ACC112 (cell line): Measurements from ENCODE around the gene IRX5.

ENCODE experiments used
- H2AFZ ChIP-seq: fragments of 200-600 bp; sonication (generic); one replicate; pipeline ENCODE4 v1.6.0; 2017; ENCODE audit warnings: antibody characterized with exemption, low read length; ENCODE audit not compliant: unreplicated experiment
- H3K27ac ChIP-seq: fragments of 200-600 bp; sonication (generic); 2 replicates; pipeline ENCODE4 v1.5.1; 2014; ENCODE audit warnings: low read depth, mild to moderate bottlenecking, antibody characterized with exemption, low read length, moderate library complexity
- H3K27me3 ChIP-seq: fragments of 200-600 bp; sonication (generic); 2 replicates; pipeline ENCODE4 v1.6.1; 2014; ENCODE audit warnings: mild to moderate bottlenecking, antibody characterized with exemption, low read length, moderate library complexity, mixed read lengths; ENCODE audit not compliant: insufficient read depth
- H3K36me3 ChIP-seq: fragments of 200-600 bp; sonication (generic); 2 replicates; pipeline ENCODE4 v1.6.1; 2016; ENCODE audit warnings: mild to moderate bottlenecking, antibody characterized with exemption, low read length, moderate library complexity, mixed read lengths; ENCODE audit not compliant: insufficient read depth
- H3K4me1 ChIP-seq: fragments of 200-600 bp; sonication (generic); one replicate; pipeline ENCODE4 v1.6.1; 2016; ENCODE audit warnings: low read length, mixed read lengths; ENCODE audit not compliant: insufficient read depth, unreplicated experiment, control insufficient read depth
- H3K4me3 ChIP-seq: fragments of 200-600 bp; sonication (generic); 2 replicates; pipeline ENCODE4 v1.5.1; 2014; ENCODE audit warnings: mild to moderate bottlenecking, low read depth, low read length
- H3K79me2 ChIP-seq: fragments of 200-600 bp; sonication (generic); one replicate; pipeline ENCODE4 v1.6.0; 2016; ENCODE audit warnings: low read length; ENCODE audit not compliant: control insufficient read depth, unreplicated experiment, insufficient read depth

The IRX5 gene

GRCh38 chr16:54930005-54930868, at the start of gene IRX5:
IRX5 (plus strand) TSS chr16:54930865; CDS start chr16:54931199, 334 bp downstream.
- H2AFZ ChIP-seq, result peak within 1 kb of the TSS; percentile 88
- H3K79me2 ChIP-seq, result peaks cover 25% of the 10 kb centered on the region
- no peaks in the 10 kb centered on the region for H3K27me3 ChIP-seq
- peak within 1 kb of the TSS; percentile 80 for H3K4me3 ChIP-seq
- peaks cover 16% of the 10 kb centered on the region for H3K4me1 ChIP-seq
- H3K36me3 ChIP-seq, result no peaks in the 10 kb centered on the region
- peak within 1 kb of the TSS; percentile 72 for H3K27ac ChIP-seq

GRCh38 chr16:54882556-54882955, 48.1 kb upstream of the IRX5 start:
- no peak overlapping the region for H3K27ac ChIP-seq
- H3K36me3 ChIP-seq, result no peaks in the 10 kb centered on the region
- H3K79me2 ChIP-seq, result no peaks in the 10 kb centered on the region
- H3K4me1 ChIP-seq, result no peaks in the 10 kb centered on the region
- H2AFZ ChIP-seq, result no peak overlapping the region
- no peak overlapping the region for H3K4me3 ChIP-seq
- H3K27me3 ChIP-seq, result no peaks in the 10 kb centered on the region

DNA sequence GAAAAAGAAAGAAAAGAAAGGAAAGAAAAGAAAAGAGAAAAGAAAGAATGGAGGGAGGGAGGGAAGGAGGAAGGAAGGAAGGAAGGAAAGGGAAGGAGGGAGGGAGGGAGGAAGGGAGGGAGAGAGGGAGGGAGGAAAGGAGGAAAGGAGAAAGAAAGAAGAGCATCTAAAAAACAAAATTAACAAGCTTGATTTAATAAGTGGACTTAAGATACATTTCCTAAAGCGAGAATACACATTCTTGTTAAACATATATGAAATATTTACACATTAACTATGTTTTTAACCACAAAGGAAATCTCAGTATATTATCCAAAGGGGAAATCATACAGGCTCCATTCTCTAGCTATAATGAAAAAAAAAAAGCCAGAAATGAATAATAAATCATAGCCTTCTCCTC, 47.3 kb upstream of the IRX5 start:
- no peak overlapping the region for H3K4me3 ChIP-seq
- H3K27ac ChIP-seq, result no peak overlapping the region
- H2AFZ ChIP-seq, result no peak overlapping the region
- H3K79me2 ChIP-seq, result no peaks in the 10 kb centered on the region
- no peaks in the 10 kb centered on the region for H3K27me3 ChIP-seq
- no peaks in the 10 kb centered on the region for H3K4me1 ChIP-seq
- no peaks in the 10 kb centered on the region for H3K36me3 ChIP-seq

GRCh38 chr16:54886078-54886477, 44.6 kb upstream of the IRX5 start:
- H3K79me2 ChIP-seq, result no peaks in the 10 kb centered on the region
- H3K4me3 ChIP-seq, result no peak overlapping the region
- H3K36me3 ChIP-seq, result no peaks in the 10 kb centered on the region
- H3K27ac ChIP-seq, result no peak overlapping the region
- no peak overlapping the region for H2AFZ ChIP-seq
- H3K27me3 ChIP-seq, result no peaks in the 10 kb centered on the region
- H3K4me1 ChIP-seq, result no peaks in the 10 kb centered on the region

GRCh38 chr16:54890381-54890780, 40.3 kb upstream of the IRX5 start:
- Histone ChIP-seq H3K4me1 (no peaks in the 10 kb centered on the region), H3K27me3 (no peaks in the 10 kb centered on the region), H3K4me3 (no peak overlapping the region), H3K27ac (no peak overlapping the region), H3K36me3 (no peaks in the 10 kb centered on the region), H3K79me2 (no peaks in the 10 kb centered on the region), H2AFZ (no peak overlapping the region)

GRCh38 chr16:54891346-54891745, 39.3 kb upstream of the IRX5 start:
- Histone ChIP-seq H2AFZ (no peak overlapping the region), H3K36me3 (no peaks in the 10 kb centered on the region), H3K4me1 (no peaks in the 10 kb centered on the region), H3K79me2 (no peaks in the 10 kb centered on the region), H3K27ac (no peak overlapping the region), H3K4me3 (no peak overlapping the region), H3K27me3 (no peaks in the 10 kb centered on the region)

- Histone ChIP-seq H3K36me3 (no peaks in the 10 kb centered on the region), H3K27ac (no peak overlapping the region), H2AFZ (no peak overlapping the region), H3K4me3 (no peak overlapping the region), H3K79me2 (no peaks in the 10 kb centered on the region), H3K27me3 (no peaks in the 10 kb centered on the region), H3K4me1 (no peaks in the 10 kb centered on the region)
These were observed 37.7 kb upstream of the IRX5 start for GRCh38 chr16:54892981-54893380.

DNA sequence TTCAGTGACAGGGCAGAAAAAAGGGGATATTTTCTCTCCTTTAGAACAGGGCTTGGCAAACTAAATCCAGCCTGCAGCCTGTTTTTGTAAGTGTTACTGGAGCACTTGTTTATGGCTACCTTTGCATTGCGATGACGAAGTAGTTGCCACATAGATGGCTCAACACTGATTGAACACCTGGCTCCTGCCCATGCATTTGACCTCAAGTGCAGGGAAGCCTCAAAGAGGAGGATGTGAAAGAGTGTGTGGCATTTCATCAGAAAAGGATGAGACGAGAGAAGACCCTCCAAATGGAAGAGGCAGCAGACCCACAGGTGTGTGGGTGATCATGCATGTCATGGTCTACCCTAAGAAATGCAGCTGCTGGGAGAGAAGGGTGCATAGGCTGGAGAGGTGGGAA, 32.7 kb upstream of the IRX5 start:
- Histone ChIP-seq H2AFZ (no peak overlapping the region), H3K4me1 (no peaks in the 10 kb centered on the region), H3K27me3 (no peaks in the 10 kb centered on the region), H3K79me2 (no peaks in the 10 kb centered on the region), H3K4me3 (no peak overlapping the region), H3K27ac (no peak overlapping the region), H3K36me3 (no peaks in the 10 kb centered on the region)

DNA sequence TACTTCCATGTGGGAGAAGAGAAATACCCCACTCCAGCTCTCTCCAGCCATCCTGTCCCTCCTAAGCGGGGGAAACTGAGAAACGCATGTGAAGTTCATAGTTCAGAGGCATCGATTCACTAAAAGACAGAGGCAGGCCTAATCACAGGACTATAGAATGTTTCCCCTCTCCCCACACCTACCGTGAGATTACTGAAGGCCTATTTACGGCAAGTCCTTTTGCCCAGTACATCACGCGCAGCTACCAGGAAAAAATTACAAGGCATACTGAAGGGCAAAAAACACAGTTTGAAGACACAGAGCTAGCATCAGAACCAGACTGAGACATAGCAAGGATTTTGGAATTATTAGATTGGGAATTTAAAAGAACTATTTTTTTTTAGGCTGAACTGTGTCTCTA, 29.1 kb upstream of the IRX5 start:
- Histone ChIP-seq H2AFZ (no peak overlapping the region), H3K27ac (no peak overlapping the region), H3K4me3 (no peak overlapping the region), H3K27me3 (no peaks in the 10 kb centered on the region), H3K79me2 (no peaks in the 10 kb centered on the region), H3K4me1 (no peaks in the 10 kb centered on the region), H3K36me3 (no peaks in the 10 kb centered on the region)

GRCh38 chr16:54903047-54903446, 27.6 kb upstream of the IRX5 start:
- H3K27ac ChIP-seq, result no peak overlapping the region
- H3K4me3 ChIP-seq, result no peak overlapping the region
- no peaks in the 10 kb centered on the region for H3K79me2 ChIP-seq
- H3K27me3 ChIP-seq, result no peaks in the 10 kb centered on the region
- H2AFZ ChIP-seq, result no peak overlapping the region
- H3K4me1 ChIP-seq, result no peaks in the 10 kb centered on the region
- no peaks in the 10 kb centered on the region for H3K36me3 ChIP-seq

- H3K27me3 ChIP-seq, result no peaks in the 10 kb centered on the region
- no peak overlapping the region for H2AFZ ChIP-seq
- H3K4me3 ChIP-seq, result no peak overlapping the region
- no peaks in the 10 kb centered on the region for H3K4me1 ChIP-seq
- no peak overlapping the region for H3K27ac ChIP-seq
- no peaks in the 10 kb centered on the region for H3K79me2 ChIP-seq
- peaks cover 5% of the 10 kb centered on the region for H3K36me3 ChIP-seq
These were observed 19.6 kb upstream of the IRX5 start for GRCh38 chr16:54911079-54911478.
